Karpas-422 (cell line): ENCODE results near the gene FRZB. TPM values are rescaled to one million over a fixed set of nuclear protein-coding genes. Genes with fewer than 3 reads are reported as not detected.
"Not testable (repeated sequence)": the region's sequence is repeated elsewhere in the genome, so short reads cannot be mapped to it uniquely, and the experiment has no call there.

Experiments
- DNase-seq: peaks from one replicate; pipeline ENCODE4 v3.0.0-alpha.2; 2015
- H2AFZ ChIP-seq: fragments of 200-600 bp; sonication (generic); 2 replicates; pipeline ENCODE4 v1.6.1; 2014; ENCODE audit warnings: antibody characterized with exemption, low read length, mixed read lengths
- H3K27ac ChIP-seq: fragments of 200-600 bp; sonication (generic); 2 replicates; pipeline ENCODE4 v1.5.1; 2014; ENCODE audit warnings: mild to moderate bottlenecking, low read length, moderate library complexity
- H3K27me3 ChIP-seq: fragments of 200-600 bp; sonication (generic); 2 replicates; pipeline ENCODE4 v1.6.1; 2014; ENCODE audit warnings: low read length, mixed read lengths
- H3K36me3 ChIP-seq: fragments of 200-600 bp; sonication (generic); 2 replicates; pipeline ENCODE4 v1.6.1; 2014; ENCODE audit warnings: low read length, mixed read lengths; ENCODE audit not compliant: insufficient read depth
- H3K4me1 ChIP-seq: fragments of 200-600 bp; sonication (generic); 2 replicates; pipeline ENCODE4 v1.6.1; 2014; ENCODE audit warnings: mild to moderate bottlenecking, low read length, mixed read lengths
- H3K4me2 ChIP-seq: fragments of 200-600 bp; sonication (generic); 2 replicates; pipeline ENCODE4 v1.6.1; 2014; ENCODE audit warnings: low read length, low read depth, mild to moderate bottlenecking; ENCODE audit not compliant: poor library complexity, severe bottlenecking
- H3K4me3 ChIP-seq: fragments of 200-600 bp; sonication (generic); 2 replicates; pipeline ENCODE4 v1.5.1; 2014; ENCODE audit warnings: mild to moderate bottlenecking, antibody characterized with exemption, low read length, mixed read lengths
- H3K79me2 ChIP-seq: fragments of 200-600 bp; sonication (generic); 2 replicates; pipeline ENCODE4 v1.6.1; 2014; ENCODE audit warnings: mild to moderate bottlenecking, low read length, mixed read lengths
- H3K9ac ChIP-seq: fragments of 200-600 bp; sonication (generic); 2 replicates; pipeline ENCODE4 v1.6.0; 2014; ENCODE audit warnings: low read length
- H3K9me2 ChIP-seq: fragments of 200-600 bp; sonication (generic), shearing (Covaris generic); replicated peaks from 2 replicates; pipeline ENCODE4 v1.6.0; 2014; ENCODE audit warnings: mild to moderate bottlenecking, low read length, moderate library complexity; ENCODE audit not compliant: insufficient read depth
- H3K9me3 ChIP-seq: fragments of 300-700, 200-600 bp; sonication (generic); 2 replicates; pipeline ENCODE4 v1.6.1; 2014; ENCODE audit warnings: low read length, mixed read lengths
- H4K20me1 ChIP-seq: fragments of 200-600 bp; sonication (generic); 2 replicates; pipeline ENCODE4 v1.6.1; 2014; ENCODE audit warnings: mild to moderate bottlenecking, antibody characterized with exemption, low read length, low read depth; ENCODE audit not compliant: insufficient read depth
- total RNA-seq: library from RNA; depleted of rRNA; stranded (reverse); fragments of >200 nt; shearing (Covaris generic); gene quantifications from 2 replicates; pipeline ENCODE4 v1.2.3, GENCODE V29; 2014; ENCODE audit warnings: low replicate concordance

Gene FRZB
- total RNA-seq, 1 experiment from 2014 or later = not detected

- Histone ChIP-seq H3K9me2 (no peaks in the 10 kb centered on the region), H3K79me2 (no peaks in the 10 kb centered on the region), H4K20me1 (no peaks in the 10 kb centered on the region), H3K4me1 (no peaks in the 10 kb centered on the region), H3K9me3 (no peaks in the 10 kb centered on the region), H3K27ac (no peak overlapping the region), H3K36me3 (no peaks in the 10 kb centered on the region), H3K9ac (no peak overlapping the region), H3K27me3 (no peaks in the 10 kb centered on the region), H3K4me2 (no peak overlapping the region), H2AFZ (no peak overlapping the region), H3K4me3 (no peak overlapping the region)
- DNase-seq = no peak
Measured at GRCh38 chr2:182895169-182895568, 28.7 kb upstream of the FRZB start.

- DNase-seq = no peak
- Histone ChIP-seq H3K4me3 (no peak overlapping the region), H4K20me1 (no peaks in the 10 kb centered on the region), H3K27me3 (no peaks in the 10 kb centered on the region), H3K9me2 (no peaks in the 10 kb centered on the region), H3K36me3 (no peaks in the 10 kb centered on the region), H2AFZ (no peak overlapping the region), H3K4me1 (no peaks in the 10 kb centered on the region), H3K27ac (no peak overlapping the region), H3K4me2 (no peak overlapping the region), H3K9me3 (no peaks in the 10 kb centered on the region), H3K79me2 (no peaks in the 10 kb centered on the region), H3K9ac (no peak overlapping the region)
Measured at GRCh38 chr2:182894174-182894573, 27.7 kb upstream of the FRZB start.

- H3K79me2 ChIP-seq = no peaks in the 10 kb centered on the region
- no peaks in the 10 kb centered on the region for H3K4me1 ChIP-seq
- no peaks in the 10 kb centered on the region for H3K27me3 ChIP-seq
- no peak overlapping the region for H3K9ac ChIP-seq
- DNase-seq = no peak
- H3K4me3 ChIP-seq = no peak overlapping the region
- H3K9me2 ChIP-seq = no peaks in the 10 kb centered on the region
- no peak overlapping the region for H3K4me2 ChIP-seq
- no peaks in the 10 kb centered on the region for H3K9me3 ChIP-seq
- no peak overlapping the region for H3K27ac ChIP-seq
- no peaks in the 10 kb centered on the region for H4K20me1 ChIP-seq
- no peak overlapping the region for H2AFZ ChIP-seq
- no peaks in the 10 kb centered on the region for H3K36me3 ChIP-seq
Measured at GRCh38 chr2:182893666-182894065, 27.2 kb upstream of the FRZB start.

GRCh38 chr2:182893035-182893434, 26.6 kb upstream of the FRZB start:
- not testable (repeated sequence) for H3K27ac ChIP-seq, H3K79me2 ChIP-seq, H3K27me3 ChIP-seq

GRCh38 chr2:182891611-182892010, 25.2 kb upstream of the FRZB start:
- DNase-seq = no peak
- Histone ChIP-seq H3K4me2 (no peak overlapping the region), H2AFZ (no peak overlapping the region), H3K9me2 (no peaks in the 10 kb centered on the region), H3K4me3 (no peak overlapping the region), H4K20me1 (no peaks in the 10 kb centered on the region), H3K79me2 (no peaks in the 10 kb centered on the region), H3K36me3 (no peaks in the 10 kb centered on the region), H3K4me1 (no peaks in the 10 kb centered on the region), H3K27me3 (no peaks in the 10 kb centered on the region), H3K27ac (no peak overlapping the region), H3K9ac (no peak overlapping the region), H3K9me3 (no peaks in the 10 kb centered on the region)

More at GRCh38 chr2:182893035-182893434, 26.6 kb upstream of the FRZB start:
- DNase-seq, H3K9ac ChIP-seq, H4K20me1 ChIP-seq, H3K9me3 ChIP-seq, H3K4me3 ChIP-seq, H3K4me2 ChIP-seq, H3K9me2 ChIP-seq, H3K36me3 ChIP-seq, H3K4me1 ChIP-seq, H2AFZ ChIP-seq: not testable (repeated sequence)

- no peaks in the 10 kb centered on the region for H4K20me1 ChIP-seq
- no peak for DNase-seq
- H3K79me2 ChIP-seq = no peaks in the 10 kb centered on the region
- H3K36me3 ChIP-seq = no peaks in the 10 kb centered on the region
- no peak overlapping the region for H3K9ac ChIP-seq
- H3K4me2 ChIP-seq = no peak overlapping the region
- H3K27ac ChIP-seq = no peak overlapping the region
- H3K9me3 ChIP-seq = no peaks in the 10 kb centered on the region
- no peaks in the 10 kb centered on the region for H3K4me1 ChIP-seq
- H2AFZ ChIP-seq = no peak overlapping the region
- no peaks in the 10 kb centered on the region for H3K27me3 ChIP-seq
- H3K9me2 ChIP-seq = no peaks in the 10 kb centered on the region
- H3K4me3 ChIP-seq = no peak overlapping the region
Measured at GRCh38 chr2:182890773-182891378, 24.4 kb upstream of the FRZB start.

- Histone ChIP-seq H3K4me3 (no peak overlapping the region), H3K79me2 (no peaks in the 10 kb centered on the region), H3K27me3 (no peaks in the 10 kb centered on the region), H4K20me1 (no peaks in the 10 kb centered on the region), H2AFZ (no peak overlapping the region), H3K4me1 (no peaks in the 10 kb centered on the region), H3K9me3 (no peaks in the 10 kb centered on the region), H3K27ac (no peak overlapping the region), H3K9me2 (no peaks in the 10 kb centered on the region), H3K9ac (no peak overlapping the region), H3K4me2 (no peak overlapping the region), H3K36me3 (no peaks in the 10 kb centered on the region)
- no peak for DNase-seq
Measured at GRCh38 chr2:182890305-182890704, 23.9 kb upstream of the FRZB start.

GRCh38 chr2:182887753-182888415, 21.4 kb upstream of the FRZB start:
- no peak for DNase-seq
- H3K4me2 ChIP-seq = no peak overlapping the region
- H3K4me1 ChIP-seq = no peaks in the 10 kb centered on the region
- no peak overlapping the region for H3K9ac ChIP-seq
- H3K79me2 ChIP-seq = no peaks in the 10 kb centered on the region
- no peaks in the 10 kb centered on the region for H3K9me3 ChIP-seq
- H3K27me3 ChIP-seq = no peaks in the 10 kb centered on the region
- no peaks in the 10 kb centered on the region for H3K9me2 ChIP-seq
- no peak overlapping the region for H3K4me3 ChIP-seq
- no peaks in the 10 kb centered on the region for H3K36me3 ChIP-seq
- H2AFZ ChIP-seq = no peak overlapping the region
- H4K20me1 ChIP-seq = no peaks in the 10 kb centered on the region
- H3K27ac ChIP-seq = no peak overlapping the region
